H9 (cell line): Measurements from ENCODE around the gene OXCT2. TPM values are rescaled to one million over a fixed set of nuclear protein-coding genes. Genes with fewer than 3 reads are reported as not detected.

Experiments
- DNase-seq: peaks from one replicate; pipeline ENCODE4 v3.0.0-alpha.2; 2017
- H2AFZ ChIP-seq: one replicate; pipeline ENCODE4 v1.6.1; 2013; ENCODE audit warnings: mild to moderate bottlenecking, low read length, control low read depth, moderate library complexity
- H2AK5ac ChIP-seq: 2 replicates; pipeline ENCODE4 v1.6.1; 2013; ENCODE audit warnings: low read length, control low read depth, mixed read lengths; ENCODE audit not compliant: insufficient read length
- H2BK120ac ChIP-seq: one replicate; pipeline ENCODE4 v1.6.1; 2013; ENCODE audit warnings: low read depth, mild to moderate bottlenecking, low read length, control low read depth, inconsistent platforms; ENCODE audit not compliant: poor library complexity, severe bottlenecking
- H2BK12ac ChIP-seq: 2 replicates; pipeline ENCODE4 v1.6.1; 2013; ENCODE audit warnings: low read length, control low read depth, mixed read lengths, low read depth; ENCODE audit not compliant: insufficient read length
- H2BK15ac ChIP-seq: 2 replicates; pipeline ENCODE4 v1.6.1; 2013; ENCODE audit warnings: low read depth, low read length, control low read depth
- H2BK20ac ChIP-seq: one replicate; pipeline ENCODE4 v1.6.1; 2013; ENCODE audit warnings: low read depth, mild to moderate bottlenecking, low read length, control low read depth, inconsistent platforms; ENCODE audit not compliant: poor library complexity, severe bottlenecking
- H2BK5ac ChIP-seq: 2 replicates; pipeline ENCODE4 v1.6.1; 2013; ENCODE audit warnings: low read length, control low read depth, mixed read lengths; ENCODE audit not compliant: insufficient read length
- H3K14ac ChIP-seq: 2 replicates; pipeline ENCODE4 v1.6.1; 2013; ENCODE audit warnings: low read length, control low read depth; ENCODE audit not compliant: insufficient read depth
- H3K18ac ChIP-seq: 2 replicates; pipeline ENCODE4 v1.6.1; 2013; ENCODE audit warnings: low read depth, mild to moderate bottlenecking, mixed read lengths, low read length, control low read depth; ENCODE audit not compliant: insufficient read length
- H3K23ac ChIP-seq: 2 replicates; pipeline ENCODE4 v1.6.1; 2013; ENCODE audit warnings: low read length, control low read depth, mixed read lengths, low read depth; ENCODE audit not compliant: insufficient read length
- H3K23me2 ChIP-seq: 2 replicates; pipeline ENCODE4 v1.6.1; 2013; ENCODE audit warnings: low read depth, mild to moderate bottlenecking, mixed read lengths, low read length, control low read depth; ENCODE audit not compliant: insufficient read length, poor library complexity, severe bottlenecking
- H3K27ac ChIP-seq: 2 replicates; pipeline ENCODE4 v1.5.1; 2013; ENCODE audit warnings: low read length, control low read depth, mixed read lengths, low read depth; ENCODE audit not compliant: insufficient read length
- H3K27me3 ChIP-seq: 2 replicates; pipeline ENCODE4 v1.6.1; 2013; ENCODE audit warnings: low read length, control low read depth, inconsistent platforms; ENCODE audit not compliant: insufficient read depth
- H3K4ac ChIP-seq: 2 replicates; pipeline ENCODE4 v1.6.1; 2013; ENCODE audit warnings: low read depth, mild to moderate bottlenecking, control low read depth, inconsistent platforms, low read length, moderate library complexity
- H3K4me1 ChIP-seq: 2 replicates; pipeline ENCODE4 v1.6.1; 2013; ENCODE audit warnings: low read length, control low read depth, inconsistent platforms; ENCODE audit not compliant: insufficient read depth
- H3K4me2 ChIP-seq: 2 replicates; pipeline ENCODE4 v1.6.1; 2013; ENCODE audit warnings: low read length, control low read depth, mixed read lengths; ENCODE audit not compliant: insufficient read length, insufficient read depth
- H3K56ac ChIP-seq: 2 replicates; pipeline ENCODE4 v1.6.1; 2013; ENCODE audit warnings: low read depth, mild to moderate bottlenecking, mixed read lengths, low read length, control low read depth; ENCODE audit not compliant: insufficient read length
- H3K79me1 ChIP-seq: 2 replicates; pipeline ENCODE4 v1.6.1; 2013; ENCODE audit warnings: low read depth, mild to moderate bottlenecking, moderate library complexity, low read length, control low read depth, inconsistent platforms; ENCODE audit not compliant: insufficient read depth, poor library complexity, severe bottlenecking
- H3K79me2 ChIP-seq: 2 replicates; pipeline ENCODE4 v1.6.1; 2013; ENCODE audit warnings: low read length, control low read depth, inconsistent platforms; ENCODE audit not compliant: insufficient read depth
- H3K9ac ChIP-seq: 2 replicates; pipeline ENCODE4 v1.6.1; 2013; ENCODE audit warnings: low read length, control low read depth, mixed read lengths; ENCODE audit not compliant: insufficient read length; ENCODE audit errors: extremely low read depth
- H3K9me3 ChIP-seq: one replicate; pipeline ENCODE4 v1.6.1; 2013; ENCODE audit warnings: low read depth, low read length, inconsistent platforms; ENCODE audit not compliant: control insufficient read depth
- H3T11ph ChIP-seq: one replicate; pipeline ENCODE4 v1.6.1; 2013; ENCODE audit warnings: mild to moderate bottlenecking, low read length, control low read depth, inconsistent platforms
- H4K20me1 ChIP-seq: one replicate; pipeline ENCODE4 v1.6.1; 2013; ENCODE audit not compliant: control insufficient read depth, insufficient read length, insufficient read depth
- H4K5ac ChIP-seq: 2 replicates; pipeline ENCODE4 v1.6.1; 2013; ENCODE audit warnings: low read depth, mild to moderate bottlenecking, mixed read lengths, low read length, control low read depth; ENCODE audit not compliant: insufficient read length
- H4K8ac ChIP-seq: replicated peaks from 2 replicates; pipeline ENCODE4 v1.6.1; 2013; ENCODE audit warnings: low read length, control low read depth, mixed read lengths, low read depth; ENCODE audit not compliant: insufficient read length
- H4K91ac ChIP-seq: 2 replicates; pipeline ENCODE4 v1.6.1; 2013; ENCODE audit warnings: low read depth, mild to moderate bottlenecking, moderate library complexity, mixed read lengths, low read length, control low read depth; ENCODE audit not compliant: insufficient read length
- H3K27ac Mint-ChIP-seq, 3 experiments: 2 replicates in 2 of 3; 3 replicates in 1 of 3; pipeline ENCODE4 v1.8.0; 2020 to 2021; ENCODE audit warnings: mixed read lengths in 3 of 3, mild to moderate bottlenecking in 1 of 3, moderate library complexity in 1 of 3
- H3K27me3 Mint-ChIP-seq: 2 replicates; pipeline ENCODE4 v1.8.0; 2021; ENCODE audit warnings: low read depth, mild to moderate bottlenecking, moderate library complexity, mixed read lengths
- H3K36me3 Mint-ChIP-seq, 3 experiments: 2 replicates in 2 of 3; 3 replicates in 1 of 3; pipeline ENCODE4 v1.8.0; 2020 to 2021; ENCODE audit warnings: low read depth in 3 of 3, mixed read lengths in 3 of 3; ENCODE audit not compliant: insufficient read depth in 1 of 3
- H3K4me1 Mint-ChIP-seq, 2 experiments: 2 replicates each; pipeline ENCODE4 v1.8.0; 2020; ENCODE audit warnings: mixed read lengths in 2 of 2
- H3K4me3 Mint-ChIP-seq, 2 experiments: 2 replicates in 1 of 2; 3 replicates in 1 of 2; pipeline ENCODE4 v1.8.0; 2020 to 2021; ENCODE audit warnings: mild to moderate bottlenecking in 2 of 2, mixed read lengths in 2 of 2, moderate library complexity in 1 of 2
- H3K9me3 Mint-ChIP-seq, 2 experiments: 2 replicates in 1 of 2; 3 replicates in 1 of 2; pipeline ENCODE4 v1.8.0; 2020; ENCODE audit warnings: mild to moderate bottlenecking in 2 of 2, mixed read lengths in 2 of 2, moderate library complexity in 1 of 2
- WGBS: extraction: QIAGEN DNeasy Blood & Tissue Kit; methylation state at CpG from one replicate; pipeline ENCODE4 v1.1.7; 2013; ENCODE audit warnings: missing lambda C conversion rate, low lambda C conversion rate, mixed read lengths; ENCODE audit not compliant: insufficient read length; ENCODE audit errors: extremely low coverage; 5-methylcytosine and 5-hydroxymethylcytosine counted together
- total RNA-seq: library from RNA; stranded (reverse); gene quantifications from 2 replicates; pipeline ENCODE4 v1.2.1, GENCODE V29; 2021
- TF ChIP-seq, protein P1 (sequence below): fragments of 200-600 bp; sonication (generic); conservative IDR thresholded peaks from 3 replicates; pipeline ENCODE4 v1.8.0; 2021; ENCODE audit warnings: antibody characterized with exemption, mild to moderate bottlenecking

Gene OXCT2
- total RNA-seq, 1 experiment from 2014 or later, result 3.7 TPM

DNA sequence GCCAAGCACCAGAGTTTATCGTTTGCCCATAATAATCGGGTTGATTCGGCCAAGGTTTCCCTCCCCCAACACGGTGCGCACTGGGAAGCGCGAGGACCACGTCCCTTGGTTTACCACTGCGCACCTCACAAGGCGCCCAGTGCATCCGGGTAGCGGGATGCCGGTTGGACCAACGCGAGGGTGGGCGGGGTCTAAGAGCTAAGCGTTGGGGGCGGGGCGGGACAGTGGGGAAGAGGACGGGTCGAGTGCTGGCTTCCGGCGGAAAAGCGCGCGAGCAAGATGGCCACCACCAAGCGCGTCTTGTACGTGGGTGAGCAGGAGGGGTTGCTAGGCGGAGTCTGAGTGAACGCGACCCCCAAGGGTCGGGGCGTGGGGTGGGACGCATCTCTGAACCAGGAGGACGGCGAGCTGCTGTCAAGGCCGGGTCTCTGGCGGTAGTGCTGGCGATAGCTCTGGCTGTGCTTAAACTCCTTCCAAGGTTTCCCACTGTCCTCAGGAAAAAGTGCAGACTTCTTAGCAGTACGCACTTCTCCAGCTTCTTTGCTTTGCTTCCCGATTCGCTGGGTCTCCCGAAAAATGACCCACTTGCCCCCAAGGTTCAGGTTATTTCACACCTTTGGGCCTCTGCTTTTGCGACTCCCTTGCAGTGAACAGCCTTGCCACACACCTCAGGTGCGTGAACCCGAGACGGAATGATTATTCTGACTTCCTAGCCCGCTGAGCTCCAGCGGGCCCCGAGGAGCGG is 32.4 kb downstream of the OXCT2 start, which contains the start of gene PPIE:
PPIE (plus strand) TSS at position 261 of the 745 bp plus-strand sequence; CDS start at position 280, 19 bp downstream.
- no CpG with 5 or more reads among the region's 52 CpGs for WGBS
- TF ChIP-seq, protein P1, sequence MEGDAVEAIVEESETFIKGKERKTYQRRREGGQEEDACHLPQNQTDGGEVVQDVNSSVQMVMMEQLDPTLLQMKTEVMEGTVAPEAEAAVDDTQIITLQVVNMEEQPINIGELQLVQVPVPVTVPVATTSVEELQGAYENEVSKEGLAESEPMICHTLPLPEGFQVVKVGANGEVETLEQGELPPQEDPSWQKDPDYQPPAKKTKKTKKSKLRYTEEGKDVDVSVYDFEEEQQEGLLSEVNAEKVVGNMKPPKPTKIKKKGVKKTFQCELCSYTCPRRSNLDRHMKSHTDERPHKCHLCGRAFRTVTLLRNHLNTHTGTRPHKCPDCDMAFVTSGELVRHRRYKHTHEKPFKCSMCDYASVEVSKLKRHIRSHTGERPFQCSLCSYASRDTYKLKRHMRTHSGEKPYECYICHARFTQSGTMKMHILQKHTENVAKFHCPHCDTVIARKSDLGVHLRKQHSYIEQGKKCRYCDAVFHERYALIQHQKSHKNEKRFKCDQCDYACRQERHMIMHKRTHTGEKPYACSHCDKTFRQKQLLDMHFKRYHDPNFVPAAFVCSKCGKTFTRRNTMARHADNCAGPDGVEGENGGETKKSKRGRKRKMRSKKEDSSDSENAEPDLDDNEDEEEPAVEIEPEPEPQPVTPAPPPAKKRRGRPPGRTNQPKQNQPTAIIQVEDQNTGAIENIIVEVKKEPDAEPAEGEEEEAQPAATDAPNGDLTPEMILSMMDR, result no peak
- H3T11ph ChIP-seq, result no peak within 1 kb of the TSS
- H3K4me2 ChIP-seq, result peak within 1 kb of the TSS; percentile 80
- H2BK12ac ChIP-seq, result no peak within 1 kb of the TSS
- no peak within 1 kb of the TSS for H3K23ac ChIP-seq
- H3K27ac Mint-ChIP-seq, result peak within 1 kb of the TSS in 2 of 3 experiments; percentile 89 to 95; a peak in 3 of 7 replicates
- peaks cover 6% of the 10 kb centered on the region; the same call in 1 of the 2 replicates for H3K27me3 ChIP-seq
- no peaks in the 10 kb centered on the region for H3K79me2 ChIP-seq
- H2BK15ac ChIP-seq, result no peak within 1 kb of the TSS
- H2AK5ac ChIP-seq, result no peak within 1 kb of the TSS
- H3K9me3 ChIP-seq, result no peaks in the 10 kb centered on the region
- no peak within 1 kb of the TSS for H2BK120ac ChIP-seq
- peaks cover 7% of the 10 kb centered on the region for H3K23me2 ChIP-seq
- no peak within 1 kb of the TSS for H2BK20ac ChIP-seq
- peaks cover 2% of the 10 kb centered on the region; the same call in 1 of the 2 replicates for H3K4me1 ChIP-seq
- peaks cover 50% of the 10 kb centered on the region for H3K27me3 Mint-ChIP-seq
- H2AFZ ChIP-seq, result no peak within 1 kb of the TSS
- peak within 1 kb of the TSS; percentile 77 for H3K9ac ChIP-seq
- peaks cover 9 to 13% of the 10 kb centered on the region in 2 experiments for H3K4me1 Mint-ChIP-seq
- H4K5ac ChIP-seq, result no peak within 1 kb of the TSS
- peak within 1 kb of the TSS; percentile 36 for H3K14ac ChIP-seq
- peak within 1 kb of the TSS; percentile 29 for H4K8ac ChIP-seq
- no peak within 1 kb of the TSS for H3K27ac ChIP-seq
- H3K4ac ChIP-seq, result no peak within 1 kb of the TSS
- no peaks in the 10 kb centered on the region for H4K20me1 ChIP-seq
- no peak within 1 kb of the TSS for H4K91ac ChIP-seq
- peak within 1 kb of the TSS; percentile 96 to 97 for H3K4me3 Mint-ChIP-seq
- H3K56ac ChIP-seq, result no peak within 1 kb of the TSS
- H3K9me3 Mint-ChIP-seq, result no peaks in the 10 kb centered on the region
- DNase-seq, result peak; percentile 95
- H3K79me1 ChIP-seq, result no peaks in the 10 kb centered on the region
- H3K18ac ChIP-seq, result peak within 1 kb of the TSS; percentile 82
- H2BK5ac ChIP-seq, result no peak within 1 kb of the TSS
- peaks cover 0 to 31% (median 28%) of the 10 kb centered on the region in 3 experiments; a peak in 6 of 7 replicates for H3K36me3 Mint-ChIP-seq
